ENCODE data around the gene MRPL2.

DNA sequence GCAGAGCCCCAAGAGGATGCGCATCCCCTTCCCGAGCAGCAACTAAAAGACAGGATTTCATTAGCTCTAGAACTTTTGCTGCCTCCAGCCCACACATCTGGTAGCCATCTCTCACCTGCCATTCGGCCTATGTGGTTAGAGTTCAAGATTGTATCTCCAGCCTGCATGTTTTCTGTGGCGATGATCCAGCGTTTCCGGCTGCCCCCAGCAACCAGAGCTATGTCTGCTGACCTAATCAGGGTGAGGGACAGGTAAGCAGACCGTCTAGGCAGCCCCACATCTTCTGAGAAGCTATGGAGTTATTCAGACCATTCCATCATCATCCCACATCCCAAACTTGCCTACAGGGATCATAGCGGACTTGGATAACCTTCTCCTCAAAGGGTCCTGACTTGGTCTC is 3.3 kb downstream of the MRPL2 start:
- TF ChIP-seq POLR2AphosphoS5 (IDR thresholded peaks at IDR 0.05) (no peak), POLR2A (IDR thresholded peaks at IDR 0.05) (no peak)
- TF ChIP-seq, protein P1, sequence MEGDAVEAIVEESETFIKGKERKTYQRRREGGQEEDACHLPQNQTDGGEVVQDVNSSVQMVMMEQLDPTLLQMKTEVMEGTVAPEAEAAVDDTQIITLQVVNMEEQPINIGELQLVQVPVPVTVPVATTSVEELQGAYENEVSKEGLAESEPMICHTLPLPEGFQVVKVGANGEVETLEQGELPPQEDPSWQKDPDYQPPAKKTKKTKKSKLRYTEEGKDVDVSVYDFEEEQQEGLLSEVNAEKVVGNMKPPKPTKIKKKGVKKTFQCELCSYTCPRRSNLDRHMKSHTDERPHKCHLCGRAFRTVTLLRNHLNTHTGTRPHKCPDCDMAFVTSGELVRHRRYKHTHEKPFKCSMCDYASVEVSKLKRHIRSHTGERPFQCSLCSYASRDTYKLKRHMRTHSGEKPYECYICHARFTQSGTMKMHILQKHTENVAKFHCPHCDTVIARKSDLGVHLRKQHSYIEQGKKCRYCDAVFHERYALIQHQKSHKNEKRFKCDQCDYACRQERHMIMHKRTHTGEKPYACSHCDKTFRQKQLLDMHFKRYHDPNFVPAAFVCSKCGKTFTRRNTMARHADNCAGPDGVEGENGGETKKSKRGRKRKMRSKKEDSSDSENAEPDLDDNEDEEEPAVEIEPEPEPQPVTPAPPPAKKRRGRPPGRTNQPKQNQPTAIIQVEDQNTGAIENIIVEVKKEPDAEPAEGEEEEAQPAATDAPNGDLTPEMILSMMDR (IDR thresholded peaks at IDR 0.05) = no peak

Measured in prostate gland (tissue), 2 donors.